ENCODE results near the gene ZNF3.
"Not testable (repeated sequence)": the region's sequence is repeated elsewhere in the genome, so short reads cannot be mapped to it uniquely, and the experiment has no call there.

ZNF3 gene

DNA sequence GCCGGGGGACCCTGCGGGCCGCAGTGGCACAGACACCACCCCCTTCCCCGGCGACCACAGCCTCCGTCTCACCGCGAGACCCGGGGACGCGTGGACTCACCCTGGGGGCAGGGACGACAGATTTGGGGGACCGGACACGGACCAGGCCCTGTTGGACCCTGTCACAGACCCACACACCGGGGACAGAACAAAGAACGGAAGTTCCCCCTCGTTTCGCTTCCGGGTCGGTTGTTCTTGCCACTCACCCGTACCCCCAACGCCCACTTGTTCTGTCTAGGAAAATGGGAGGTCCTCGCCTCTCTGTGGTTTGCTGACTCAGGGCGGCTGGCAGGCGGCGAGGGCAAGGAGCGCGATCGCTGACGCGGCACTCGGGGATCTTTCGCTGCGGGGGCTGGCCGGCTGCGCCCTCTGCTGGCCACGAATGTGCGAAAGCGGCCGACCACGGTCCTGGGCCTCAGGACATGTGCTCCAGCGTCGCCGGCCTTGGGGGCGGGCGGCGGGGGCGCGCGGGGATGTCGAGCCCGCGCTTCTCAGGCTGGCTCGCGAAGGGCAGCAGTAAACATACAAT is at the start of gene ZNF3:
ZNF3 (minus strand) TSS at position 189 of the 568 bp plus-strand sequence. CDS start 4,366 bp downstream, outside the sequence.
- DNase-seq (ENCODE audit: low read depth): peak; percentile 99

DNA sequence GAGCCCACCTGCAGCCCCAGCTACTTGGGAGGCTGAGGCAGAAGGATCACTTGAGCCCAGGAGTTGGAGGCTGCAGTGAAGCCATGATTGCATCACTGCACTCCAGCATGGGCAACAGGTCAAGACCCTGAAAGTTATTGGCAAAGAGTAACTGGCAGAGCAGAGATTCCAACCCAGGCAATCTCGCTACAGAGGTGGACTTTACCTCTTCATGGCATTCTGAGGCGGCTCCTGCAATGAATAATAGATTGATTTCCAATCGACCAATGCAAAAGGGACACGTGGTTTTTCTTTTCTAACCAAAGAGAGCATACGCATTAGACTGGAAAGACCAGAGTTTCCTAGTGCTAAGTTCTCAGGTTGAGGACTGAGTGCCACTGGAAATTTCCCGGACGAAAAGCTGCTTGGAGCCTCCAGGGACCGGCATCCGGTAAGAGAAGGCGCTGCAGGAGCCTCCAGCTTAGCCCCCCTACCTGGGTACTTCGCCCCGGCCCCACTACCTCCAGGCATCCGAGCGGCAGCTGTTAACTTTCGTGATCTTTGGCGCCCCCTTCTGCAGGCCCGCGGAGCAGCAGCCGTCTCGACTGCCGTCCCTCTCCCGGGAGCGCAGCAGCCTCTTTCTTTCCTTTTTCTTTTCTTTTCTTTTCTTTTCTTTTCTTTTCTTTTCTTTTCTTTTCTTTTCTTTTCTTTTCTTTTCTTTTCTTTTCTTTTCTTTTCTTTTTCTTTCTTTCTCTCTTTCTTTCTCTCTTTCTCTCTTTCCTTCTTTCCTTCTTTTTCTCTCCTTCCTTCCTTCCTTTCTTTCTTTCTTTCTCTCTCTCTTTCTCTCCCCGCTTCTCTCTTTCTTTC is 49.3 kb upstream of the ZNF3 start:
- peak; percentile 26 for DNase-seq (ENCODE audit: low read depth)

DNA sequence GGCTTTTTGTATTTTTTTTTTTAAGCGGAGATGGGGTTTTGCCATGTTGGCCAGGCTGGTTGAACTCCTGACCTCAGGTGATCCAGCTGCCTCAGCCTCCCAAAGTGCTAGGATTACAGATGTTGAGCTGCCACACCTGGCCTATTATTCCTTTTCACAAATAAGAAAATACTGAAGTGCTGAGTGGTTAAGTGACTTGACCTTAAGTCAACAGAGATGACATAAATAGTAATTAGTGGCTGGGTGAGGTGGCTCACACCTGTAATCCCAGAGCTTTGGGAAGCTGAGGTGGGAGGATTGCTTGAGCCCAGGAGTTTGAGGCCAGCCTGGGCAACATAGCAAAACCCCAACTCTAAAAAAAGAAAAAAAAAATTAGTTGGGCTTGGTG is 48.7 kb upstream of the ZNF3 start:
- DNase-seq (ENCODE audit: low read depth): not testable (repeated sequence)

DNA sequence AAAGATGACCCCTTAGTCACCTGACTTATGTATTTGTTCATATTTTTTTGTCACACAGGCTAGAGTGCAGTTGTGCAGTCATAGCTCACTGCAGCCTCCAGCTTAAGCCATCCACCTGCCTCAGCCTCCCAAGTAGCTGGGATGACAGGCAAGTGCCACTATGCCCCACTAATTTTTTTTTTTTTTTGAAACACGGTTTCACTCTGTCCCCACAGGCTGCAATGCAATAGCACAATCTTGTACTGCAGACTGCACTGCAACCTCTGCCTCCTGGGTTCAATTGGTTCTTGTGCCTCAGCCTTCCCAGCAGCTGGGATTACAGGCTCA is 47.1 kb upstream of the ZNF3 start:
- no peak for DNase-seq (ENCODE audit: low read depth)

DNA sequence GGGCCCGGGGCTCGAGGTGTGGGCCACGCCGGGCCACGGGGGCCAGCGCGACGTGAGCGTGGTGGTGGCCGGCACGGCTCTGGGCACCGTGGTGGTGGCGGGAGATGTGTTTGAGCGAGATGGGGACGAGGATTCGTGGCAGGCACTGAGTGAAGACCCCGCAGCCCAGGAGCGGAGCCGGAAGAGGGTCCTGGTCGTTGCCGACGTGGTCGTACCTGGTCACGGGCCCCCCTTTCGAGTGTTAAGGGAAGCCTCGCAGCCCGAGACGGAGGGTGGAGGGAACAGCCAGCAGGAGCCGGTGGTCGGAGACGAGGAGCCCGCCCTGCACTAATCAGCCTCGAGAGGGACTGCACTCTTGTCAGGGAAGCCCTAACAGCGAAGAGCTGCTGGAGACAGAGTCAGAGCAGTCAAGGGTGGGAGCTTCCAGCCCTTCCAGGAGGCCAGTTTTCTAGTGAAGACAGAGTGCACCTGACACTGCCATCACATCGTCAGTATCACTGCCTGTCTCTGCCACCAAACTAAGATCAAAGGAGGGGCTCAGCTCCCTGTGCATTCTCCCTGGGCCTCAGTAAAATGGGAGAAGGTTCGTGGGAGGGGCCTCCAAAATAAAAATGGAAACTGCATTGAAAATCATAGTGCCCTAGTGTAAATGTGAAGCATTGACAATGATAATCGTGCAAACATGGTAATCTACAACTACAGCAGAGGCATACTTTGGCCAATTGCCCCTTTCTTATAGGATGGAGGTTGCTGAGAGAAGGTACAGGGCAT is 46.5 kb upstream of the ZNF3 start:
- no peak for DNase-seq (ENCODE audit: low read depth)

GRCh38 chr7:100126931-100127865 is 45.7 kb upstream of the ZNF3 start, which contains the start of gene MBLAC1:
Gene MBLAC1, plus strand, starts transcription at chr7:100126967. Its CDS starts 429 bp downstream, at chr7:100127396.
- DNase-seq (ENCODE audit: low read depth): peak; percentile 91

DNA sequence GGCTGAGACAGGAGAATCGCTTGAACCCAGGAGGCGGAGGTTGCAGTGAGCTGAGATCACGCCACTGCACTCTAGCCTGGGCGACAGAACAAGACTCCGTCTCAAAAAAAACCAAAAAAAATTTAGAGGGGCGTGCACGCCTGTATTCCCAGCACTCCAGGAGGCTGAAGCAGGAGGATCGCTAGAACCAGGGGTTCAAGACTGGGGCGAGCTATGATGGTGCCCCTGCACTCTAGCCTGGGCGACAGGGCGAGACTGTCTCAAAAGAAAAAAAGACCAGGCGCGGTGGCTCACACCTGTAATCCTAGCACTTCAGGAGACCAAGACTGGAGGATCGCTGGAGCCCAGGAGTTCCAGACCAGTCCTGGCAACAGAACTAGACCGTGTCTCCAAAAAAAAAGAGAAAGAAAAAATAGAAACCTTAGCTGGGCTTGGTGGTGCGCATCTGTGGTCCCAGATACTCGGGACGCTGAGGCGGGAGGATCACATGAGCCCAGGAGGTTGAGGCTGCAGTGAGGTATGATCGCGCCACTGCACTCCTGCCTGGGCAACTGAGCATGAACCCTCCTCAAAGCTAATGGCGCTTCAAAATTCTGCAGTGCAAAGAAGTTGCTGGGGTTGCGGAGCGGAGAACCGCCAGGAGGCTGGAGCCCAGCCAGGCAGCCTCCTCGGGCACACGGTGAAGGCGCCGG is 44.9 kb upstream of the ZNF3 start:
- no peak for DNase-seq (ENCODE audit: low read depth)

- no peak for DNase-seq (ENCODE audit: low read depth)
Observed at GRCh38 chr7:100124301-100125230, 43.0 kb upstream of the ZNF3 start.

DNA sequence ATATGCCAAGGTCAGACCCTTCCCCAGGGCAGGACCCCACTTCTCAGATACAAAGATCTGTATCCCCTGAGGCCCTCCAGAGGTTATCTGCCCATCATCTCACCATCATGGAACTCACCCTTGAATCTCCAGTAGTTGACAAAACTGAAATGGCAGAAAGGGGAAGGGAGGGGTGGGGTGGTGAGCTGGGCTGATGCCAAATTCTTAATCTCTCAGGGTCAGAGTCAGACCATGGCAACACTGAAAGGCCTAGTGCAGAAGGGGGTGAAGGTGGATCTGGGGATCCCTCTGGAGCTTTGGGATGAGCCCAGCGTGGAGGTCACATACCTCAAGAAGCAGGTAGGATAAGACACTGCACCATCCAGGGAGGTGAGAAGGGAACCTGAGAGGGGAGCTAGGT is 41.0 kb upstream of the ZNF3 start:
- no peak for DNase-seq (ENCODE audit: low read depth)

GRCh38 chr7:100122067-100122466 is 40.5 kb upstream of the ZNF3 start:
- DNase-seq (ENCODE audit: low read depth): no peak

DNA sequence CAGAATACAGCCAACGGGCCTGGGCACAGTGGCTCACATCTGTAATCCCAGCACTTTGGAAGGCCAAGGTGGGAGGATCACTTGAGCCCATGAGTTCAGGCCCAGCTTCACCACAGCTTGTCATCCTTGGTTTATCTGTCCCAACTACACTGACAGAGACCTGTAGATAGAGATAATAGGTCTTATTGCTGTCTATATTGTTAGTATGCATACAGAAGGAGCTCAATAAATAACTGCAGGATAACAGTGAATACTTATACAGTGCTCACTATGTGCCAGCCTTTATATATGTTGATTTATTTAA is 39.2 kb upstream of the ZNF3 start:
- no peak for DNase-seq (ENCODE audit: low read depth)

GRCh38 chr7:100119970-100120732 is 38.6 kb upstream of the ZNF3 start:
- peak; percentile 29 for DNase-seq (ENCODE audit: low read depth)

DNA sequence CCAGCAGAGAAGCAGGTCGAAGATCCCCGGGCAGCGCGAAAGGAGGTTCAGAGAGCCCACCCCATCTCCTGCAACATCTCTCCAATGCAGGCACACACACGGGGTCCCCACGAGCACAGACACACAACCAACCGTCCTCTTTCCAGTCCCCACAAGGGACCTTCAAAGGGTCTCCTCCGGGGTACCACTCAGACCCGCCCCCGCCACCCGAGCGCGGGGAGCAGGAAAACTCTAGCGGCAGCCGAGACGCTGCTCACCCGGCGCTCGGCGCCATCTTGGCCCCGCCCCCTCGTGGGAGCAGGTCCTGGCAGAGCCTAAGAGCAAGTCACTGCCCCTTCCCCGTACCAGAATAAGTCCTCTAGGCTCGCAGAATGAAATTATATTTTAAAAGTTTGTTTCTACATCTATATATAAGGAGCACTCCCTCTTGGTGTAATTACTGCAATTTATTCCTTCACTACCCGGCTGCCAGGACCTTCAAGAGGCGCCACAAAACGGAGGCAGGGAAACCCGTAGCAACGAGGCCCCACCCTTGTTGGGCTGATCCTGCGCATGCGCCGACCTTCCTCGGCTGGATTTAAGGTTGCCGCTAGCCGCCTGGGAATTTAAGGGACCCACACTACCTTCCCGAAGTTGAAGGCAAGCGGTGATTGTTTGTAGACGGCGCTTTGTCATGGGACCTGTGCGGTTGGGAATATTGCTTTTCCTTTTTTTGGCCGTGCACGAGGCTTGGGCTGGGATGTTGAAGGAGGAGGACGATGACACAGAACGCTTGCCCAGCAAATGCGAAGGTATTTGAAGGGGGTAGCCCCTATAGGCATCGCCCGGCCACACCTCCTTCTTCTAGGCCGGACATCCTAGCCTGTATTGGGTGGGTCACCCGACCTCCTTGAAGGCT is 37.8 kb upstream of the ZNF3 start, which contains the start of the genes CNPY4 and TAF6:
CNPY4 (plus strand) TSS at position 563 of the 898 bp plus-strand sequence; CDS start at position 674, 111 bp downstream.
TAF6 (minus strand) TSS at position 287 of the 898 bp plus-strand sequence. CDS start 5,149 bp downstream, outside the sequence.
- peak; percentile 92 for DNase-seq (ENCODE audit: low read depth)

DNA sequence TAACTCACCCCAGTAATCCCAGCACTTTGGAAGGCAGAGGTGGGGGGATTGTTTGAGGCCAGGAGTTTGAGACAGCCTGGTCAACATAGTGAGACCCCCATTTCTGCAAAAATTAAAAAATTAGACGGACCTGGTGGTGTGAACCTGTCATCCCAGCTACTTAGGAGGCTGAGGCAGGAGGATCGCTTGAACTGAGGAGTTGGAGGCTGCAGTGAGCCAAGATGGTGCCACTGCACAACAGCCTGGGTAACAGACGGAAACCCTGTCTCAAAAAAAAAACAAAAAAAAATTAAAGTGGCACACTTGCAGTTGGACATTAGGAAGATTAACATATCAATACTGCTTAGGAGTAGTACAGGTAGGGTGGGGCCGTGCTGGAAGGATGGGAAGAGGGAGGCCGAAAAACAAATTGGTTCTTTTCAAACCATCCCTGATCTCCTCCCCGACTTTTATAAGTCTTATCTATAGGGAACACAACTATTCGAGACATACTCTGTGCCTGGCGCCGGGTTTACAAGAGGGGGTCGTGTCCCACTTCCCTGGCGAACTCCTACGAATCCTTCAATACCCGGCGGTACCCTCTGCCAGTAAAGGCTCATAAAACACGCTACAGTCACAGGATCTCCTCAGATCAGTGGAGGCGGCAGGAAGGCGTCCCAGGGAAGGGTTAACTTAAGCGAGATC is 37.0 kb upstream of the ZNF3 start:
- peak; percentile 35 for DNase-seq (ENCODE audit: low read depth)

DNA sequence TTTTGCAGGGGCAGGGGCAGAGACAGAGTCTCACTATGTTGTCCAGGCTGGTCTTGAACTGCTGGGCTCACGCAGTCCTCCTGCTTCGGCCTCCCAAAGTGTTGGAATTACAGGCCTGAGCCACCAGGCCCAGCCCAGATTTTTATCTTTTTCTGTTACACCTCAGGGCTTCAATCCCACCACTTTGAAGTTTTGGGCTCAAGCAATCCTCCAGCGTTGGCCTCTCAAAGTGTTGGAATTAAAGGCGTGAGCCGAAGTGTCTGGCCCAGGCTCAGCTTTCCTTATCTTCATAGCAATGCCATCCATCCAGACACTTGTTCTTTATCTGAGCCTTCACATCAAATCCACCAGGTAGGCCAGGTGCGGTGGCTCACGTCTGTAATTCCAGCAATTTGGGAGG is 33.5 kb upstream of the ZNF3 start:
- DNase-seq (ENCODE audit: low read depth): no peak

DNA sequence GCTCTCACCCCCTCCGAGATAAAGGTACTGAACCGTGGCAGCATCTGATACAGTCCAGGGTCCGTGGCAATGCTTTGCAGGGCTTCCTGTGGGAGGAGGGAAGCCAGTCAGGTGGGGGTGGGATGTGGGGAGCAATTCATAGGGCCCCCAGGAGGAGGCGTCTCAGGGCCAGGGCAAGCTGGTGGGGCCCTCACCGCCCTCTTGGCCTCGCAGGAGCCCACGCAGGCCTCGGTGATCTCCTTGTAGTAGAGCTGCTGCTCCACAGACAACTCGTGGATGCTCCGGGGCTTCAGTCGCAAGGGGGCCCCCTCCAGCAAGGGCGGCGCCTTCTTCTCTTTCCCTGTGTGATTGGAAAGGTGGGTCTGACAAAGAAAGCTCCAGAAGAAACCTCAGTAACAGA is 30.4 kb upstream of the ZNF3 start:
- DNase-seq (ENCODE audit: low read depth): no peak

- DNase-seq (ENCODE audit: low read depth): no peak
Observed at GRCh38 chr7:100111156-100111555, 29.6 kb upstream of the ZNF3 start.

Measured in amniotic epithelial cell (primary cell).